B cell (primary cell): ENCODE results near the gene PTPRQ.

Experiments used
- EZH2 ChIP-seq: IDR thresholded peaks from 2 replicates; pipeline ENCODE4 v1.6.1; 2012; ENCODE audit warnings: borderline replicate concordance, low read depth, mild to moderate bottlenecking, moderate library complexity, low read length; ENCODE audit not compliant: insufficient read depth, poor library complexity, severe bottlenecking
- TF ChIP-seq, protein P1 (sequence below): fragments of 200-600 bp; IDR thresholded peaks from one replicate; pipeline ENCODE4 v1.8.0; 2022; ENCODE audit warnings: antibody characterized with exemption, mild to moderate bottlenecking

- TF ChIP-seq EZH2 = no peak
- TF ChIP-seq, protein P1, sequence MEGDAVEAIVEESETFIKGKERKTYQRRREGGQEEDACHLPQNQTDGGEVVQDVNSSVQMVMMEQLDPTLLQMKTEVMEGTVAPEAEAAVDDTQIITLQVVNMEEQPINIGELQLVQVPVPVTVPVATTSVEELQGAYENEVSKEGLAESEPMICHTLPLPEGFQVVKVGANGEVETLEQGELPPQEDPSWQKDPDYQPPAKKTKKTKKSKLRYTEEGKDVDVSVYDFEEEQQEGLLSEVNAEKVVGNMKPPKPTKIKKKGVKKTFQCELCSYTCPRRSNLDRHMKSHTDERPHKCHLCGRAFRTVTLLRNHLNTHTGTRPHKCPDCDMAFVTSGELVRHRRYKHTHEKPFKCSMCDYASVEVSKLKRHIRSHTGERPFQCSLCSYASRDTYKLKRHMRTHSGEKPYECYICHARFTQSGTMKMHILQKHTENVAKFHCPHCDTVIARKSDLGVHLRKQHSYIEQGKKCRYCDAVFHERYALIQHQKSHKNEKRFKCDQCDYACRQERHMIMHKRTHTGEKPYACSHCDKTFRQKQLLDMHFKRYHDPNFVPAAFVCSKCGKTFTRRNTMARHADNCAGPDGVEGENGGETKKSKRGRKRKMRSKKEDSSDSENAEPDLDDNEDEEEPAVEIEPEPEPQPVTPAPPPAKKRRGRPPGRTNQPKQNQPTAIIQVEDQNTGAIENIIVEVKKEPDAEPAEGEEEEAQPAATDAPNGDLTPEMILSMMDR = no peak
These were observed 178.2 kb downstream of the PTPRQ start for GRCh38 chr12:80622271-80622670.
